Activated T-helper 2 cell treated with anti-CD3 and anti-CD28 coated beads, Interferon-gamma antibody, Interleukin-2, Interleukin-4, amounts not matched to agents 10 μg/mL and 5 μg/mL and 100 μg/mL, durations not matched to agents 14 hours and 24 hours and 36 hours (primary cell): ENCODE measurements around the gene GAGE10. TPM values are rescaled to one million over a fixed set of nuclear protein-coding genes. Genes with fewer than 3 reads are reported as not detected.
A peak's percentile ranks its signal among the peaks of the same experiment; 100 is the strongest.

Source experiments
- DNase-seq: peaks from one replicate; pipeline ENCODE4 v3.0.0; 2021; ENCODE audit warnings: low spot score
- H3K27ac Mint-ChIP-seq: one replicate; pipeline ENCODE4 v1.8.0; 2021; ENCODE audit warnings: mixed read lengths
- H3K27me3 Mint-ChIP-seq: one replicate; pipeline ENCODE4 v1.8.0; 2021; ENCODE audit warnings: low read depth, mixed read lengths
- H3K36me3 Mint-ChIP-seq: one replicate; pipeline ENCODE4 v1.8.0; 2021; ENCODE audit warnings: low read depth, mixed read lengths
- H3K4me1 Mint-ChIP-seq: one replicate; pipeline ENCODE4 v1.8.0; 2021; ENCODE audit warnings: low read depth, mixed read lengths
- H3K4me3 Mint-ChIP-seq: one replicate; pipeline ENCODE4 v1.8.0; 2021; ENCODE audit warnings: low read depth, mild to moderate bottlenecking, moderate library complexity, mixed read lengths
- H3K9me3 Mint-ChIP-seq: one replicate; pipeline ENCODE4 v1.8.0; 2021; ENCODE audit warnings: mixed read lengths
- intact Hi-C: fragments of 100-400 bp; cut with micrococcal nuclease; formaldehyde crosslinking; loops from one replicate; pipeline ENCODE4 v1.15.1; 2023
- total RNA-seq: library from RNA; stranded (reverse); gene quantifications from 2 replicates; pipeline ENCODE4 v1.2.3, GENCODE V29; 2022

Gene GAGE10, protein sequence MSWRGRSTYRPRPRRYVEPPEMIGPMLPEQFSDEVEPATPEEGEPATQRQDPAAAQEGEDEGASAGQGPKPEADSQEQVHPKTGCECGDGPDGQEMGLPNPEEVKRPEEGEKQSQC
- total RNA-seq: not detected in 2 replicates

DNA sequence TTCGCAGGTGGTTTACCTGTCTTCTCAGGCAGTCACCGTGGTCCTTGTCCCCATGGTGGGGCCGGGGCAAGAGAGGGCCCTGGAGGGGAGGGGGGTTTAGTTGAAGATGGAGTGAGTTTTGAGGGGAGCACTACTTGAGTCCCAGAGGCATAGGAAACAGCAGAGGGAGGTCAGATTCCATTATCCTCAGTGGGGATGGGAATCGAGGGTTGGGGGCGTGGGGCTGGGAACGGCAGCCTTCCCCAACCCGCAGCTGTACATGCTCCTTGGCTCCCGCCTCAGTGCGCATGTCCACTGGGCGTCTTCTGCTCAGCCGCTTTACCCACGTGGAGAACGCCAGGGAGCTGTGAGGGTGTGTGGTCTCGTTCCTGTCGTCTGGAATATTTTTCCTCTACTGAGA is at the start of gene GAGE10:
Gene GAGE10 (plus strand): TSS at position 301 of the 400 bp plus-strand sequence. CDS start 1,214 bp downstream, outside the sequence.
- H3K9me3 Mint-ChIP-seq: no peaks in the 10 kb centered on the region
- H3K27ac Mint-ChIP-seq: no peak within 1 kb of the TSS
- no peak for DNase-seq
- no peaks in the 10 kb centered on the region for H3K36me3 Mint-ChIP-seq
- H3K27me3 Mint-ChIP-seq: peaks cover 5% of the 10 kb centered on the region
- intact Hi-C loops: no loop called here
- H3K4me3 Mint-ChIP-seq: no peak within 1 kb of the TSS
- H3K4me1 Mint-ChIP-seq: no peaks in the 10 kb centered on the region

DNA sequence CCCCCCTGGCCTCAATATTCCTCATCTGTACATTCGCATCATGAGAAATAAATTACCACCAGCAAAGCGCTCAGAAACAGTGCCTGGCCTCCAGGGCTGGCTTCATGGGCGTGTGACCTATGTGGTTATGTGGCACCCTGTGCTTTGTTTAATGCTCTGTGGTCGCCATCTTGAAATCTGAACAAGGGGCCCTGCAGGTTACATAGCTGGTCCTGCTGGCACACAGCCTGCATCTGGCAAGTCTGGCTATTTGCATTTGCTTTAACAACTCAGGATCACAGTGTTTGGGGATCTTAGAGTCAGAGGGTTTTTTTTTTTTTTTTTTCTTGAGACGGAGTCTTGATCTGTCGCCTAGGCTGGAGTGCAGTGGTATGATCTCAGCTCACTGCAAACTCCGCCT is 48.8 kb upstream of the GAGE10 start:
- no peak for DNase-seq
- Mint-ChIP-seq H3K4me3 (no peak overlapping the region), H3K36me3 (peaks cover 27% of the 10 kb centered on the region), H3K9me3 (no peaks in the 10 kb centered on the region), H3K4me1 (peaks cover 11% of the 10 kb centered on the region), H3K27me3 (no peaks in the 10 kb centered on the region), H3K27ac (no peak overlapping the region)
- intact Hi-C loops: no loop called here

DNA sequence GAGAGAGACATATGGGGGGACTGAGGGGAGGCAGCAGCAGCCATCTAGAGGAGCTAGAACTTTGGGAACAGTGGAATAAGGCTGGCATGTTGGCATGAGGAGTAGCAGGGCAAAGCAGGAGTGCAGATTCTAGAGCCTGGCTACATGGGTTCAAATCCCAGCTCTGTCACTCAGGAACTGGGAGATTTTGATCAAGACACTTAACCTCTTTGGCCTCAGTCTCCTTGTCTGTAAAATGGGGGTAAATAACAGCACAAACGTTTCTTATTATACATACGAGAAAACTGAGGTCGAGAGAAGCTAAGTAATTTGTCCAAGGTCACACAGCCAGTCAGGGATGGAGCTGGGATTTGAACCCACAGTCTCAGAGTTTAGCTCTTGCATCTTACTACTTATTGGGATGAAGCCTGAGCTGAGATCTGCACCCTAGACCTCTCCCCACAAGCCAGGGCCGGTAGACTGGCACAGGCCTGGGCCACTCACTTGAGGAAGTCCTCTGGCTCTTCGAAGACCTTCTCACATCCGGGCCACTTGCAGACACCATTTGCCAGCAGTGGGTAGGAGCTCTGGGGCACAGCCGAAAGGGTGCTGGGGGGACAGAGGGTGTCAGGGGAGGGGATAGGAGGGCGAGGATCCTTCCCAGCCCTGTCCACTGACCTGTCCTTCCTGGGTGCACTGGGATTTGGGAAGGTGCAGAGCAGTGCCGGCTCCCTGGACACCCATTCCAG is 47.0 kb upstream of the GAGE10 start:
- no peak overlapping the region for H3K4me3 Mint-ChIP-seq
- no peaks in the 10 kb centered on the region for H3K27me3 Mint-ChIP-seq
- no peak overlapping the region for H3K27ac Mint-ChIP-seq
- peaks cover 26% of the 10 kb centered on the region for H3K36me3 Mint-ChIP-seq
- intact Hi-C loops: no loop called here
- H3K4me1 Mint-ChIP-seq: peaks cover 7% of the 10 kb centered on the region
- no peak for DNase-seq
- H3K9me3 Mint-ChIP-seq: no peaks in the 10 kb centered on the region

DNA sequence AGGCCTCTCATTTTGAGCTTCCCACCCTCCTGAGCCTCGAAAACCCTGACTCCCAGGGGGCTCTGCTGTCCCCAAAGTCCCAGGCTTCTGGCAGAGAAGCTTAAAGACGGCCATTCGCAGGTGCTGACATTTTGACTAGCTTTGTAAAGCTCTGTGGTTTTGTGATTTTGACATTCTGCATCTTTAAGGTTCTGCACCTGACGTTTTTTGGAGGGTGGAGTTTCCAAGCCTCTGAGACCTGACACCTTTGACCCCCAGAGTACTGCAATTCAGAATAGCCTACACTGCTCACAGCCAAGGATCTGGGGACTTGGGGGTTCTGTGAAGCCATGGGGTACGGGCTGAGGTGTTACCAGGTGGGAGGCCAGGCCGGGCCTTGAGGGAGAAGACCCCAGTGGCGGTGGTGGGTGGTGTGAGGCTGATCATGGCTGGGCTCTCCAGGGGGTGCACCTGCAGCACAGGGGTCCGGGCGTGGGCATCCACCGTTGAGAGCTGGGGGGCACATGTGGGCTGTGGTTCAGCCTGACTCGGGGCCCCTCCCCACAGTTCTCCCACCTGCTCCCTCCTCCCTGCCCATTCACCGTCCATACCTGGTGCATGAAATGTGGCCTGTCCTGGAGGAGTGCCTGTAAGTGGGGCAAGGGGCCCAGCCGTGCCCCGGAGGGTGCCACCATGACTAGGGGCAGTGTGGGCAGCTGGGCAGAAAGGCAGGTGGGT is 46.2 kb upstream of the GAGE10 start:
- H3K4me3 Mint-ChIP-seq: no peak overlapping the region
- no peak for DNase-seq
- H3K27ac Mint-ChIP-seq: no peak overlapping the region
- intact Hi-C loops: no loop called here
- no peaks in the 10 kb centered on the region for H3K27me3 Mint-ChIP-seq
- peaks cover 24% of the 10 kb centered on the region for H3K36me3 Mint-ChIP-seq
- H3K4me1 Mint-ChIP-seq: peaks cover 13% of the 10 kb centered on the region
- H3K9me3 Mint-ChIP-seq: no peaks in the 10 kb centered on the region

DNA sequence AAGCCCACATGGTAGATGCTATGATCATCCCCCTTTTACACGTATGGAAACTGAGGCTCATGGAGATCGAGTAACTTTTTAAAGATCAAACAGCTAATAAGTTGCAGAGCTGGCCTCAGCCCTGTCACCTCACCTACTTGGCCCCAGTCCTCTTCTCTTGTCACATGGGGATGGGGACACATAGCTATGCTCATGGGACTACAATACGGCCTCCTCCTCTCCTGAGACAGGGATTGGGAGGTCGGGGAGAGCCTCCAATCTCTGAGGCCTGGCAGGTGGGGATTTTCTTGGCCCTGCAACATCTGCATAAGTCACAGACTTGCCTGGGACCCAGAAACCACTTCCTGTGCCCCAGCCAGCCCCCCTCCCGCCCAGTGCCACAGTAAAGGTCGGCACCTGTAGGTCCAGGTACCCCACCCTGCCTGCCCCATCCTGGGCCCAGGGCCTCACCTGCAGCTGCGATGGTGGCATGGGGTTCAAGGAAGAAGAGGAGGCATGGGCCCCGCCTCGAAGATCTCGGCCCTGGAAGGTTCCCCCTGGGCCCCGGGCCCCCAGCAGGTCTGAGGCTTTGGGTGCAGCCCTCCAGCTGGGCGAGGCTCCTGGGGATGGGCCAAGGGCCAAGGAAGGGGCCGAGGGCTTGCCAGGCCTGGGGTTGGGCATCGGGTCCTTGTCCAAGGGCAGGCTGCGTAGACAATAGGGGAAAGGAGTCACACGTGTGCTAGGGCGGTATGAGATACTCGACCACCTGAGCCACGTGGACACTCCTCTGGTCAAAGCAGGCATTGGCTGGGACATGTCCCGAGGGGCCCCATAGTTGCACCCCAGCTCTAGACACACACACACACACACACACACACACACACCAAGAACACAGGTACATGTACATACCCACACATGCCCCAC is 45.3 kb upstream of the GAGE10 start:
- H3K36me3 Mint-ChIP-seq: peaks cover 22% of the 10 kb centered on the region
- intact Hi-C loops: no loop called here
- no peak for DNase-seq
- H3K27ac Mint-ChIP-seq: no peak overlapping the region
- H3K27me3 Mint-ChIP-seq: no peaks in the 10 kb centered on the region
- no peaks in the 10 kb centered on the region for H3K9me3 Mint-ChIP-seq
- peaks cover 21% of the 10 kb centered on the region for H3K4me1 Mint-ChIP-seq
- no peak overlapping the region for H3K4me3 Mint-ChIP-seq

DNA sequence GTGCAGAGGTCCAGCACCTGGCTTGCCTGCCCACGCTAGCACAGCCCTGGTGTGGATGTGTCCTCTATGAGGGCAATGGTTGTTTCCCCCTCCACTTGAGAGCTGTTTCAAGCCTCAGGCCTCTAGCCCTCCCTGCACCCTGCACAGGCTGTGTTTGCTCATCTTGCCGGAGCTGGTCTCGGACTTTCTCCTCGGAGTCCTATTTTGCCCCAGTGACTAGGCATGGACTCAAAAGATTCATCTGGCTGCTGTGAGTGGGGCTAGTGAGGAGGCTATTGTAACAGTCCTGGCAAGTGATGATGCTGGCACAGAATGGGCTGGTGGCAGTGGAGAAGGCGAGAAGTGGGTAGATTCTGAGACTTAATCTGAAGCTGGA is 44.7 kb upstream of the GAGE10 start:
- H3K36me3 Mint-ChIP-seq: peaks cover 22% of the 10 kb centered on the region
- intact Hi-C loops: no loop called here
- no peak overlapping the region for H3K27ac Mint-ChIP-seq
- H3K9me3 Mint-ChIP-seq: no peaks in the 10 kb centered on the region
- no peak for DNase-seq
- H3K27me3 Mint-ChIP-seq: no peaks in the 10 kb centered on the region
- H3K4me3 Mint-ChIP-seq: no peak overlapping the region
- peaks cover 23% of the 10 kb centered on the region for H3K4me1 Mint-ChIP-seq

DNA sequence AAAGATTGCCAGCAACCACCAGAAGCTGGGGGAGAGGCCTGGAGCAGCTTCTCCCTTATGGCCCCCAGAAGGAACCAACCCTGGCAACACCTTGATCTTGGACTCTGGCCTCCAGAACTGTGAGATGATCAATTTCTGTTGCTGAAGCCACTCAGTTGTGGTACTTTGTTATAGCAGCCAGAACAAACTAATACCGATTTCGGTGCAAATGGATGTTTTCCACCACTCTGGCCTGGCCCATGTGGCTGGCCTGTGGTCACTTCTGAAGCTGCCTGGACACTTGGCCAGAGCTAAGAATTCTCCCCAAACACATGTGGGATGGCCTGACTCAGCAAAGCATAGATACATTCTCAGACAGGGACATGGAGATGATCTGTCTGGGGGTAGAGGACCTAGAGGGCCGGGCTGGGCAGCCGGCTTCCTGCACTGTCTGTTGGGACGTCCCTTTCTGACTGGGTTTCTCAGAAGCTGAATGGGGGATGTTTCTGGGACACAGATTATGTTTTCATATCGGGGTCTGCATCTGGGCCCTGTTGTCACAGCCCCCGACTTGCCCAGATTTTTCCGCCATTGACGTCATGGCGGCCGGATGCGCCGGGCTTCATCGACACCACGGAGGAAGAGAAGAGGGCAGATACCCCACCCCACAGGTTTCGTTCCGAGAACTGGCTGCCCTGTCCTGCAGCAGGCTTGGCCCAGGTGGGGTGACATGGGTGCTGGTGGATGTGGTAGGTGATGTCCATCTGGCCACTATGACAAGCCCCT is 43.0 kb upstream of the GAGE10 start:
- Mint-ChIP-seq H3K36me3 (peaks cover 22% of the 10 kb centered on the region), H3K27me3 (no peaks in the 10 kb centered on the region), H3K9me3 (no peaks in the 10 kb centered on the region), H3K27ac (no peak overlapping the region), H3K4me3 (peak overlapping the region; percentile 49), H3K4me1 (peaks cover 35% of the 10 kb centered on the region)
- DNase-seq: no peak
- intact Hi-C loops: loop anchor here (10.0 kb wide), 1 partner anchor 546 kb away; no protein-coding TSS in a partner anchor

DNA sequence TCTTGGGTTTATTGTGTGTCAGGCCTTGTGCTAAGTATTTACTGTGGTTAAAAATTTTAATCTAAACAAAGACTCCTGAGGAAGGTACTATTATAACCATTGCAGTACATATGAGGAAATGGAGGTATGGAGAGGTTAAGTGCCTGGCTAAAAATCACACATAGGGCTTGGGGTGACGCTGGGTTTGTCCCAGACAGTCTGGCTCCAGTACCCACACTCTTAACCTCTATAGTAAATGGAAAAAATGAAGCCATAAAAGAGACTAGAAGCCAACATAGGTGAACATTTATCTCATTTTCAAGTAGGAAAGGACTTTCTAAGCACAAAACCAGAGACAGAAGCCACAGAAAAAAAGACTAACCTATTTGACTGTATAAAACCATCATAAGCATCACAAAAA is 40.8 kb upstream of the GAGE10 start:
- intact Hi-C loops: loop anchor here (1.0 to 10.0 kb wide), 2 partner anchors 11 to 548 kb away; no protein-coding TSS in a partner anchor
- Mint-ChIP-seq H3K4me3 (peak overlapping the region; percentile 39), H3K27me3 (no peaks in the 10 kb centered on the region), H3K27ac (peak overlapping the region; percentile 69), H3K36me3 (peaks cover 18% of the 10 kb centered on the region), H3K9me3 (no peaks in the 10 kb centered on the region), H3K4me1 (peaks cover 37% of the 10 kb centered on the region)
- no peak for DNase-seq

DNA sequence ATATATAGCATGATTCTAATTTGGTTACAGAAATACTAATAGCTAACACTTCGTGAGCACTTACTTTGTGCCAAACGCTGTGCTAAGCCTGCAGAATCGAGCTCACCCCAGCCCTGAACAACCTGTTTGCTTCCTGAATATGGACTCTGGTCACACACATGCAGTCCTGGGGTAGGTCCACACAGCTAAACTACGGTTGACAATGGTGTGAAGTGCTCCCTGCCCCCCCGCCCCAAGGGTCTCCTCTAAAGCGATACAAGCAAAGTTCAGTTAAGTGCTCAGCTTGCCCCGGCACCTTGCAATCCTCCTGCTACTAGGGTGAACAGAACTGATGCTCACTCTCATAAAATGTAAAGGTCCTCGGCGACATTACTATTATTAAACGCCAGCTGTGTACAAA is 39.8 kb upstream of the GAGE10 start:
- peaks cover 18% of the 10 kb centered on the region for H3K36me3 Mint-ChIP-seq
- intact Hi-C loops: loop anchor here (10.0 kb wide), 1 partner anchor 549 kb away; no protein-coding TSS in a partner anchor
- H3K4me1 Mint-ChIP-seq: peaks cover 42% of the 10 kb centered on the region

DNA sequence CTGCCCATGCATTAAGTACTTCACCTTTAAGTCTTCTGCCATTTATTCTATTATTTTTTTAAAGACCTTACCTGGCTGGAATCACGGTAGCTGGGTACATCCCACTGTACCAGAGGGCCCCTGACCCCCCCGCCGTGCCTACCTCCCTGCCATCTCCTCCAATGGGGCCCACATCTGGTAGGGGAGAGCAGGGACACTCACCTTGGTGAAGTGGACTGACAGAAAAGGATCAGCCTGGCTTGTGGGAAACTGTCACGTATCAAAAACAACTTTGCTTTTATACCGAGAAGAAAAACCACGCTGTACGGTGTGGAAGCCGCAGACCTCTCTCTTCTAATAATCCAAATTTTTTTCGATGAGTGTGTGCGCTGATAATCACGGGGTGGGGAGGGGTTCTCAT is 39.0 kb upstream of the GAGE10 start, which contains the start of gene FOXP3:
Gene FOXP3 (minus strand): TSS at position 251 of the 400 bp plus-strand sequence. CDS start 6,205 bp downstream, outside the sequence.
- peaks cover 39% of the 10 kb centered on the region for H3K4me1 Mint-ChIP-seq
- peaks cover 15% of the 10 kb centered on the region for H3K36me3 Mint-ChIP-seq
- H3K4me3 Mint-ChIP-seq: peak within 1 kb of the TSS; percentile 66
- H3K27me3 Mint-ChIP-seq: no peaks in the 10 kb centered on the region
- DNase-seq: no peak
- intact Hi-C loops: loop anchor here (10.0 kb wide), 1 partner anchor 550 kb away; no protein-coding TSS in a partner anchor
- peak within 1 kb of the TSS; percentile 77 for H3K27ac Mint-ChIP-seq
- H3K9me3 Mint-ChIP-seq: no peaks in the 10 kb centered on the region

More for the DNA sequence above, 39.8 kb upstream of the GAGE10 start:
- H3K9me3 Mint-ChIP-seq: no peaks in the 10 kb centered on the region
- H3K27me3 Mint-ChIP-seq: no peaks in the 10 kb centered on the region
- H3K27ac Mint-ChIP-seq: peak overlapping the region; percentile 20
- no peak for DNase-seq
- peak overlapping the region; percentile 66 for H3K4me3 Mint-ChIP-seq

DNA sequence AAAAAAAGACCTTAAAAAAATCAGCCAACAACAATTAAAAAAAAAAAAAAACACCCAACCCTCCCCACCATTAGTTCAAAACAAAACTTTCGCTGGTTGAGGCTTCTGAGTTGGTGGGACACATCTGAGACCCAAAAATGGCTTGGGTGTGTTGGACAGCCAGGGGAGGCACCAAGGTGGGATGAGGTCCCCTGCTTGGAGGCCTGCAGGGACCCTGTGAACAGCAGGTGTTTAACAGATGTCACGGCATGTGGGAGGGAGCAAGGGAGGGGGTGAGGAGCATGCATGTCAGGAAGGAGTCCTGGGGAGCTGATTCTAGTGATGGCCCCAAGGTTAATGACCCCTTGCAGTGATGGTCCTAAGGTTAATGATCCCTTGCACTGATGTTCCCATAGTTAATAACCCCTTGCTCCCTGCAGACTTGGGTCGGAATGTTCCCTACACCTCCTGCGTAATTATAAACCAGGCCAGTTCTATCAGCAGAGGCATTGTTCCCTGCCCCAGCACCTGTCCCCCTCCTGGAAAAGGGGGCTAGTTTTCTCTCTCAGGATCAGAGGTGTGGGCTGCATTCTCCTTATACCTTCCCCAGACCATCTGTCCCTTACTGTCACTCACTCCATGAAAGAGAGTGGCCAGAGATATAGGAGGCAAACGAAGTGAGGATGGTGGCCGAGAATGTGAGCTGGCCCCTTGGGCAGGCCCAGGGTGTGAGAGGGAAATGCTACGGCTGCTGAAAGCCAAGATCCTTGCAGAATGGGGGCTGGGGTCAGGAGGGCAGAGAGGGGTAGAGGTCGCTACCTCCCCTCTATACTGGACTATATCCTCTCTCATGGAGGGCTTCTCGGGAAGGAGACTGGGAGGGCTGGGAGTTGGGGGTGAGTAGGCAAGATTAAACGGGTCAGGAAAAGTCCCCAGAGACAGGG is 36.7 kb upstream of the GAGE10 start:
- Mint-ChIP-seq H3K9me3 (no peaks in the 10 kb centered on the region), H3K27me3 (no peaks in the 10 kb centered on the region), H3K4me3 (peak overlapping the region; percentile 87), H3K36me3 (peaks cover 17% of the 10 kb centered on the region), H3K4me1 (peaks cover 47% of the 10 kb centered on the region), H3K27ac (no peak overlapping the region)
- intact Hi-C loops: loop anchor here (10.0 kb wide), 1 partner anchor 552 kb away; no protein-coding TSS in a partner anchor
- no peak for DNase-seq
